ENCODE results near the gene ICAM4.
A peak's percentile ranks its signal among the peaks of the same experiment; 100 is the strongest.
"Not testable (repeated sequence)": the region's sequence is repeated elsewhere in the genome, so short reads cannot be mapped to it uniquely, and the experiment has no call there.

Gene ICAM4

GRCh38 chr19:10269333-10270179, 17.2 kb upstream of the ICAM4 start:
- peak; percentile 55 for DNase-seq (ENCODE audit: low read depth)

- no peak for DNase-seq (ENCODE audit: low read depth)
These were observed 16.6 kb upstream of the ICAM4 start for GRCh38 chr19:10270180-10270615.

- DNase-seq (ENCODE audit: low read depth): peak; percentile 50
These were observed 15.9 kb upstream of the ICAM4 start, which contains the start of gene ICAM1 for GRCh38 chr19:10270616-10271394. Gene ICAM1, plus strand, starts transcription at chr19:10271120. Its CDS starts 40 bp downstream, at chr19:10271160.

GRCh38 chr19:10271543-10272086, 15.1 kb upstream of the ICAM4 start:
- DNase-seq (ENCODE audit: low read depth): no peak

GRCh38 chr19:10274589-10274988, 12.2 kb upstream of the ICAM4 start:
- DNase-seq (ENCODE audit: low read depth): no peak

- no peak for DNase-seq (ENCODE audit: low read depth)
These were observed 8.8 kb upstream of the ICAM4 start for GRCh38 chr19:10277795-10278589.

GRCh38 chr19:10278935-10279334, 7.8 kb upstream of the ICAM4 start:
- no peak for DNase-seq (ENCODE audit: low read depth)

- no peak for DNase-seq (ENCODE audit: low read depth)
These were observed 6.9 kb upstream of the ICAM4 start for GRCh38 chr19:10279737-10280442.

- DNase-seq (ENCODE audit: low read depth): not testable (repeated sequence)
These were observed 4.7 kb upstream of the ICAM4 start for GRCh38 chr19:10282043-10282442.

GRCh38 chr19:10283301-10284064, 3.3 kb upstream of the ICAM4 start:
- no peak for DNase-seq (ENCODE audit: low read depth)

GRCh38 chr19:10284065-10284959, 2.4 kb upstream of the ICAM4 start:
- no peak for DNase-seq (ENCODE audit: low read depth)

GRCh38 chr19:10284960-10285278, 1.8 kb upstream of the ICAM4 start:
- DNase-seq (ENCODE audit: low read depth): no peak

GRCh38 chr19:10285393-10285792, 1.4 kb upstream of the ICAM4 start:
- no peak for DNase-seq (ENCODE audit: low read depth)

- no peak for DNase-seq (ENCODE audit: low read depth)
These were observed 2.0 kb downstream of the ICAM4 start for GRCh38 chr19:10288662-10289166.

GRCh38 chr19:10289167-10289835, 2.5 kb downstream of the ICAM4 start:
- no peak for DNase-seq (ENCODE audit: low read depth)

GRCh38 chr19:10289836-10290356, 3.1 kb downstream of the ICAM4 start, which contains the start of gene ICAM5:
Gene ICAM5, plus strand, starts transcription at chr19:10289952. Its CDS starts 92 bp downstream, at chr19:10290044.
- no peak for DNase-seq (ENCODE audit: low read depth)

GRCh38 chr19:10290357-10290875, 3.7 kb downstream of the ICAM4 start:
- DNase-seq (ENCODE audit: low read depth): no peak

- DNase-seq (ENCODE audit: low read depth): peak; percentile 36
These were observed 4.3 kb downstream of the ICAM4 start for GRCh38 chr19:10290876-10291553.
